Stimulated activated CD8-positive, alpha-beta memory T cell treated with anti-CD3 and anti-CD28 coated beads, Interleukin-12 subunit alpha, Interleukin-12 subunit beta, amount 100 ng/mL, for 4 hours (primary cell): ENCODE results near the gene IQGAP2.
A peak's percentile ranks its signal among the peaks of the same experiment; 100 is the strongest.
"Not testable (repeated sequence)": the region's sequence is repeated elsewhere in the genome, so short reads cannot be mapped to it uniquely, and the experiment has no call there.

Source experiments
- DNase-seq: peaks from one replicate; pipeline ENCODE4 v3.0.0-alpha.2; 2020; ENCODE audit warnings: low read depth

IQGAP2 gene

GRCh38 chr5:76716456-76717157 is 313.5 kb downstream of the IQGAP2 start:
- no peak for DNase-seq

- DNase-seq: no peak
These were observed 314.4 kb downstream of the IQGAP2 start for GRCh38 chr5:76717222-76718083.

- no peak for DNase-seq
These were observed 315.3 kb downstream of the IQGAP2 start for GRCh38 chr5:76718381-76718832.

- DNase-seq: no peak
These were observed 315.8 kb downstream of the IQGAP2 start for GRCh38 chr5:76718880-76719279.

GRCh38 chr5:76720988-76721569 is 318.0 kb downstream of the IQGAP2 start:
- no peak for DNase-seq

GRCh38 chr5:76723266-76723665 is 320.2 kb downstream of the IQGAP2 start:
- DNase-seq: no peak

GRCh38 chr5:76723906-76724305 is 320.8 kb downstream of the IQGAP2 start:
- DNase-seq: no peak

GRCh38 chr5:76724871-76725270 is 321.8 kb downstream of the IQGAP2 start:
- no peak for DNase-seq

- DNase-seq: no peak
These were observed 325.9 kb downstream of the IQGAP2 start for GRCh38 chr5:76728965-76729364.

- no peak for DNase-seq
These were observed 326.5 kb downstream of the IQGAP2 start for GRCh38 chr5:76729373-76730290.

GRCh38 chr5:76732405-76733048 is 329.4 kb downstream of the IQGAP2 start:
- DNase-seq: no peak

- DNase-seq: peak; percentile 41
These were observed 329.9 kb downstream of the IQGAP2 start for GRCh38 chr5:76733049-76733417.

- no peak for DNase-seq
These were observed 332.9 kb downstream of the IQGAP2 start for GRCh38 chr5:76735762-76736545.

GRCh38 chr5:76736679-76737556 is 333.8 kb downstream of the IQGAP2 start:
- no peak for DNase-seq

- DNase-seq: no peak
These were observed 334.8 kb downstream of the IQGAP2 start for GRCh38 chr5:76737846-76738245.

- not testable (repeated sequence) for DNase-seq
These were observed 338.4 kb downstream of the IQGAP2 start for GRCh38 chr5:76741506-76741905.

- no peak for DNase-seq
These were observed 339.5 kb downstream of the IQGAP2 start for GRCh38 chr5:76742583-76742982.

GRCh38 chr5:76744632-76745031 is 341.5 kb downstream of the IQGAP2 start:
- no peak for DNase-seq

GRCh38 chr5:76745670-76746069 is 342.6 kb downstream of the IQGAP2 start:
- DNase-seq: no peak

- no peak for DNase-seq
These were observed 343.6 kb downstream of the IQGAP2 start for GRCh38 chr5:76746677-76747076.
